Common myeloid progenitor, CD34-positive (primary cell): ENCODE measurements around the gene BLNK.

Experiments used
- CTCF ChIA-PET: fragments of 350-600 bp; sonication (Branson Sonifier 250); formaldehyde crosslinking; loops from one replicate; lab custom pipeline; 2021; ENCODE audit warnings: antibody characterized with exemption; lab: Charles Lee
- POLR2A ChIA-PET: fragments of 350-600 bp; sonication (Branson Sonifier 250); formaldehyde crosslinking; loops from one replicate; lab custom pipeline; 2021; ENCODE audit warnings: antibody characterized with exemption; lab: Charles Lee
- DNase-seq, 3 donors: peaks; one replicate each; pipeline versions ENCODE4 v3.0.0 to v3.0.0-alpha.2; 2013
- H3K27ac ChIP-seq, 2 experiments: 1 replicate in 1 of 2; 2 replicates in 1 of 2; pipeline ENCODE4 v1.7.0; 2013; ENCODE audit warnings: inconsistent platforms in 2 of 2, low read length in 2 of 2, mild to moderate bottlenecking in 2 of 2, low read depth in 1 of 2, moderate library complexity in 1 of 2; ENCODE audit not compliant: severe bottlenecking in 2 of 2, insufficient read depth in 1 of 2, poor library complexity in 1 of 2
- H3K27me3 ChIP-seq, 5 experiments: replicated peaks in 2 of 5; 1 replicate in 3 of 5; 2 replicates in 2 of 5; pipeline versions ENCODE4 v1.6.1 to v1.7.0; 2013; ENCODE audit warnings: low read length in 4 of 5, mild to moderate bottlenecking in 2 of 5, moderate library complexity in 2 of 5, inconsistent platforms in 1 of 5; ENCODE audit not compliant: insufficient read depth in 5 of 5, control insufficient read depth in 4 of 5
- H3K36me3 ChIP-seq, 4 experiments: 1 replicate in 2 of 4; 2 replicates in 2 of 4; pipeline versions ENCODE4 v1.6.1 to v1.7.0; 2013; ENCODE audit warnings: low read length in 3 of 4, control low read depth in 1 of 4, mild to moderate bottlenecking in 1 of 4; ENCODE audit not compliant: control insufficient read depth in 4 of 4, insufficient read depth in 4 of 4
- H3K4me1 ChIP-seq, 4 experiments: 1 replicate in 3 of 4; 2 replicates in 1 of 4; pipeline versions ENCODE4 v1.6.1 to v1.7.1; 2013; ENCODE audit warnings: low read length in 3 of 4, mild to moderate bottlenecking in 3 of 4, control low read depth in 1 of 4, inconsistent platforms in 1 of 4, moderate library complexity in 1 of 4; ENCODE audit not compliant: control insufficient read depth in 4 of 4, insufficient read depth in 4 of 4; ENCODE audit errors: control extremely low read depth in 1 of 4
- H3K4me3 ChIP-seq, 7 experiments: 1 replicate in 4 of 7; 2 replicates in 3 of 7; pipeline versions ENCODE4 v1.5.1 to v1.7.0; 2013; ENCODE audit warnings: mild to moderate bottlenecking in 7 of 7, low read length in 6 of 7, moderate library complexity in 6 of 7, inconsistent platforms in 2 of 7, low read depth in 2 of 7, control low read depth in 1 of 7; ENCODE audit not compliant: insufficient read depth in 4 of 7, control insufficient read depth in 1 of 7; ENCODE audit errors: extremely low read depth in 1 of 7
- H3K9me3 ChIP-seq, 5 experiments: 1 replicate in 4 of 5; 2 replicates in 1 of 5; pipeline versions ENCODE4 v1.6.1 to v1.7.1; 2013; ENCODE audit warnings: low read length in 4 of 5, mild to moderate bottlenecking in 2 of 5, inconsistent platforms in 1 of 5, low read depth in 1 of 5, moderate library complexity in 1 of 5; ENCODE audit not compliant: control insufficient read depth in 4 of 5, insufficient read depth in 2 of 5; ENCODE audit errors: control extremely low read depth in 1 of 5
- WGBS: methylation state at CpG from one replicate; pipeline ENCODE4 v1.1.5; 2013; ENCODE audit not compliant: insufficient coverage; 5-methylcytosine and 5-hydroxymethylcytosine counted together

Gene BLNK

DNA sequence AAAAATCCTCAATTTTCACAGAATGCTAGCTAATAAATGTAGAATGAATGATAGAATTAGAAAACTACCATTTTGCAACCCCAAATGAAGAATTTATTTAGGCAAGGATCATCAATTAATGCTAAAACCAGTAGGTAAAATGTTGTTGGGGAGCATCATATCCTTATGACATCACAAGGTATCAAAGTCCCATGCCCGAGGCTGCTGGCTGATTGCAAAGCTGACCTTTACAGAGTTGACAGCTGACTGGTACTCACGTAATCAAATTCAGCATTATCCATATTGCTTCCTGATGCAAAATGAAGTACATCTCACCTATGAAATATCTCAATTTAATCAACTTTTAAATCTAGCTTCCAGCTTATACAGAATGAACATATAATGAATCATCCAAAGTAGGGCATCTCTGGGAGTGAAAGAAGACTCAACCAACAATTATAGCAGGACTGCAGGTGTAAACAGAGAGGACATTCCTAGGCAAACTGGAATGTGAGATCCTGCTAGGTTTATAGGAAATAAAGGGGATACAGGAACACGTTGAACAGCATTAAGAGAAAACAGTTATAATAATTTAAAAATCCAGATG, 10.2 kb upstream of the BLNK start:
- ChIA-PET CTCF (interaction anchor here (1.1 to 1.5 kb wide), 2 partner anchors 11 to 52 kb away, joined by 4 to 5 read pairs; no protein-coding TSS in a partner anchor), POLR2A (no interaction called here)
- H3K4me1 ChIP-seq, result no peaks in the 10 kb centered on the region
- 88% methylated on average over 2 of the region's 3 CpGs for WGBS
- H3K27me3 ChIP-seq, result no peaks in the 10 kb centered on the region
- H3K36me3 ChIP-seq, result no peaks in the 10 kb centered on the region
- no peak overlapping the region for H3K27ac ChIP-seq
- H3K4me3 ChIP-seq, result no peak overlapping the region
- no peaks in the 10 kb centered on the region for H3K9me3 ChIP-seq
- no peak for DNase-seq

DNA sequence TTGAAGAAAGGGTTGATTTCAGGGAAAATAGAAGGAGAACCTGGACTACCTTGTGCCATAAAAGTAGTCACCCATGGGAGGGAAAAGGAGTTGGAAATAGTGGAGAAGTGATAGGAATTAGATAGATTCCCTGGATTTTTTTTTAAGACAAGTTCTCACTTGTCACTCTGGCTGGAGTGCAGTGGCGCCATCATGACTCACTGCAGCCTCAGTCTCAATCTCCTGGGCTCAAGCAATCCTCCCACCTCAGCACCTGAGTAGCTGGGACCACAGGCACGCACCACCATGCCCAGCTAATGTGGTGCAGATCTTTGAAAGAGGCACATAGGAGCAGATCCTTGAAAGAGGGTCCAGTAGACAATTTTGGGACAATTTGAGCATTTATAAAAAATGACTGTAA, 9.5 kb upstream of the BLNK start:
- Histone ChIP-seq H3K36me3 (no peaks in the 10 kb centered on the region), H3K4me3 (no peak overlapping the region), H3K4me1 (peaks cover 0 to 3% (median 0%) of the 10 kb centered on the region in 4 experiments), H3K27me3 (no peaks in the 10 kb centered on the region), H3K27ac (no peak overlapping the region), H3K9me3 (no peaks in the 10 kb centered on the region)
- no CpG with 5 or more reads among the region's 2 CpGs for WGBS
- ChIA-PET CTCF (interaction anchor here (1.1 to 1.5 kb wide), 2 partner anchors 10 to 52 kb away, joined by 4 to 5 read pairs; no protein-coding TSS in a partner anchor), POLR2A (interaction anchor here (0.5 kb wide), 1 partner anchor 1568 kb away, joined by 3 read pairs; no protein-coding TSS in a partner anchor)
- DNase-seq, result no peak

DNA sequence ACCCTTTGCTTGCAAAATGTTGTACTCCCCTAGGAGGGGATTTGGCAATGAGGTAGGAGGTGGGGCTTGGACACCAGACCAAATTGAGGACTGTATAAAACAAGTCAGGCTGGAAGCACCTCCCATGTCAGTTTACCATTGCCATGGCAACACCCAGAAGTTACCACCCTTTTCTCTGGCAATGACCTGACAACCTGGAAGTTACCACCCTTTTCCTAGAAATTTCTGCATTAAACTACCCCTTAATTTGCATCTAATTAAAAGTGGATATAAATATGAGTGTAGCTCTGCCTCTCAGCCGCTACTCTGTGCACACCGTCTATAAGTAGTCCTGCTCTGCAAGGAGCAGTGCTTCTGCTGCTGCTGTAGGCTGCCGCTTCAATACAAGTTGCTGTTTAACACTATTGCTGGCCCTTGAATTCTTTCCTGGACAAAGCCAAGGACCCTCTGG, 7.8 kb upstream of the BLNK start:
- POLR2A ChIA-PET, result no interaction called here
- Histone ChIP-seq H3K4me1 (peaks cover 0 to 4% (median 0%) of the 10 kb centered on the region in 4 experiments), H3K9me3 (no peaks in the 10 kb centered on the region), H3K36me3 (no peaks in the 10 kb centered on the region), H3K27ac (no peak overlapping the region), H3K4me3 (no peak overlapping the region), H3K27me3 (no peaks in the 10 kb centered on the region)
- no peak for DNase-seq
- WGBS, result 100% methylated on average over 3 of the region's 3 CpGs
- CTCF ChIA-PET, result no interaction called here

DNA sequence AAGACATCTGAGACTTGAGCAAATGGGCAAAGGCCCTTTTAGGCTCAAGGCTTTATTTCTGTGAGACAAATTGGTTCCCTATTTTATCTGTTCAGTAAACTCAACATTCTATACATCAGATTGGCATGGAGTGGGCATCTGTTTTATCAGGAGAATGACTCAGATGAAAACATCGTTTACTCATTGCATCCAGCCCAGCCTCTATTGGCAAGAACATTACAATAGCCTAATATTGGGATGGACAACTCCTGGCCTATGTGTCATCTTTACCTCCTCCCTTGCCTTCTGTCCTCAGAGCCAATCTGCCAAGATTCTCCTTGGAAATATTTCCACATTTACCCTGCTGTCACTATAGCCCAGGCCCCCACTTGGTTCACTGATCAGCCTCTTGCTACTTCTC, 5.5 kb upstream of the BLNK start:
- Histone ChIP-seq H3K4me3 (no peak overlapping the region), H3K9me3 (no peaks in the 10 kb centered on the region), H3K27ac (no peak overlapping the region), H3K36me3 (no peaks in the 10 kb centered on the region), H3K4me1 (peaks cover 0 to 17% (median 7%) of the 10 kb centered on the region in 4 experiments), H3K27me3 (no peaks in the 10 kb centered on the region)
- ChIA-PET CTCF (interaction anchor here (1.2 to 1.7 kb wide), 2 partner anchors 16 to 17 kb away, joined by 4 read pairs; no protein-coding TSS in a partner anchor), POLR2A (no interaction called here)
- no peak for DNase-seq
- 100% methylated on average over 1 of the region's 1 CpG for WGBS

DNA sequence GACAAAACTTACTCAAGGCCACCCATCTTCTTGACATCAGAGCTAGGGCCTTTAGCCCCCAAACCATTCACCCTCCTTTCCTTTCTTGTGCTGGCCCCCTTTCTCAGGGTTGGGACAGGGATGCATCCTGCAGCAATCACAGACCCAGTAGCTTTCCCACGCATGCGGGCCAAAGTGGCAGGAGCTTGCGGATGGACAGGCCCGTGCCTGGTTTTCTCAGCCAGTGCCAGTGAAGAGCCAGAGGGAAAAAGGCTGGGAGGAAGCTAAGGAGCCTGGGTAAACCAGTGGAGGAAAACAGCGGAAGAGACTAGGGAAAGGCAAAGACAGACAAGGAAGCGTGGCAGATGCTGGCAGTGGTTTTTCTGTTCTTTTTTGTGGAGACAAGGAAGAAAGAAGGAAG, 5.1 kb upstream of the BLNK start:
- CTCF ChIA-PET, result interaction anchor here (1.2 to 1.7 kb wide), 2 partner anchors 16 to 18 kb away, joined by 4 read pairs; no protein-coding TSS in a partner anchor
- Histone ChIP-seq H3K4me1 (peaks cover 0 to 17% (median 7%) of the 10 kb centered on the region in 4 experiments), H3K27me3 (no peaks in the 10 kb centered on the region), H3K9me3 (no peaks in the 10 kb centered on the region), H3K36me3 (no peaks in the 10 kb centered on the region), H3K27ac (no peak overlapping the region), H3K4me3 (no peak overlapping the region)
- POLR2A ChIA-PET, result no interaction called here
- no peak for DNase-seq
- WGBS, result 93% methylated on average over 6 of the region's 6 CpGs

DNA sequence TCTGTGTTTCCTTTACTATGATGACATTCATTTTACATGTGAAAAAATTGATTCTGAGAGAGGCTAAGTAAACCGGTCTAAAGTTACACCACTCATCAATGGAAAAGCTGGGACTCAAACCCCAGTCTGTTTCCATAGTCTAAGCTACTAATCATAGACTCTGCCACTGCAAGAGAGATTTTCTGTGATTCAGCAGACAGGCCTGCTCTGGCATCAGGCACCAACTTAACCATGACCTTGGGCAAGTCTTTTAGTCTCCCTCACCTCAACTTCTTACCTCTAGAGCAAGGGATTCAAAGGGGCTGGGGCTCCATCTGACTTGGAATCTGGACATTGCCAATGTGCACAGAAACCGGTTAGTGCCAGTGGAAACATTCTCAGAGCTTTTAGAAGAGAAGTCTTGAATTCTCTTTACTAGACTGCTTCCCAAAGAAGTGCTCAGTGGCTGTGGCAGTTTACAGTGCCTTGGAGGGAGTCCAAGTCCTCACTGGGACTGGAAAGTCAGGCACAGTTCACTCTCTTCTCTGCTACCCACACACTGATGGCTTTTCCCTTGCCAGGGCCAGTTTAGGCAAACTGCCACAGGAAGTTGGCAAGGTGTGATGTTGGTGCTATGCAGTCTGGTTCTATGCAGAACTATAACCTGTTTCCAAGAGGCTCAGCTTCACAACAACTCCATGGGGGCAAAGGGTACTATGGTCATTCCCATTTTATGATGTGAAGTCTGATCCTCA, 4.5 kb upstream of the BLNK start:
- H3K27ac ChIP-seq, result no peak overlapping the region
- peaks cover 0 to 17% (median 7%) of the 10 kb centered on the region in 4 experiments for H3K4me1 ChIP-seq
- no peaks in the 10 kb centered on the region for H3K36me3 ChIP-seq
- 100% methylated on average over 2 of the region's 2 CpGs for WGBS
- CTCF ChIA-PET, result interaction anchor here (1.2 to 1.7 kb wide), 2 partner anchors 17 to 18 kb away, joined by 4 read pairs; no protein-coding TSS in a partner anchor
- POLR2A ChIA-PET, result no interaction called here
- no peaks in the 10 kb centered on the region for H3K9me3 ChIP-seq
- H3K27me3 ChIP-seq, result no peaks in the 10 kb centered on the region
- no peak for DNase-seq
- no peak overlapping the region for H3K4me3 ChIP-seq
